B cell (primary cell): ENCODE data around the gene DPP10. TPM values are rescaled to one million over a fixed set of nuclear protein-coding genes. Genes with fewer than 3 reads are reported as not detected.

Source experiments
- ATAC-seq: fragments of 200-7000 bp; cut with Tn5 transposase; one replicate; pipeline ENCODE4 v1.10.0; 2021; ENCODE audit warnings: low read depth, mild to moderate bottlenecking, moderate number of reproducible peaks, moderate library complexity
- CTCF ChIA-PET: fragments of 350-600 bp; sonication (Branson Sonifier 250); formaldehyde crosslinking; loops from one replicate; lab custom pipeline; 2021; ENCODE audit warnings: antibody characterized with exemption, inconsistent platforms; lab: Charles Lee
- POLR2A ChIA-PET: fragments of 350-600 bp; sonication (Branson Sonifier 250); formaldehyde crosslinking; loops from one replicate; lab custom pipeline; 2021; ENCODE audit warnings: antibody characterized with exemption; lab: Charles Lee
- DNase-seq: peaks from one replicate; pipeline ENCODE4 v3.0.0; 2013
- H2AFZ ChIP-seq: 2 replicates; pipeline ENCODE4 v1.6.1; 2012; ENCODE audit warnings: mild to moderate bottlenecking, low read depth, low read length; ENCODE audit not compliant: insufficient read depth, poor library complexity, severe bottlenecking
- H3K27ac ChIP-seq, 2 donors: 1 replicate in 1 of 2; 2 replicates in 1 of 2; pipeline ENCODE4 v1.5.1; 2012 to 2013; ENCODE audit warnings: low read length in 2 of 2, mild to moderate bottlenecking in 2 of 2, moderate library complexity in 1 of 2
- H3K27me3 ChIP-seq, 4 experiments: fragments of 200-600 bp in 1 of 4; sonication (generic) in 1 of 4; replicated peaks in 1 of 4; 1 replicate in 2 of 4; 2 replicates in 2 of 4; pipeline versions ENCODE4 v1.6.1 to v1.7.0; 2013 to 2016; ENCODE audit warnings: low read length in 3 of 4, mild to moderate bottlenecking in 2 of 4, mixed read lengths in 1 of 4, moderate library complexity in 1 of 4; ENCODE audit not compliant: insufficient read depth in 4 of 4, control insufficient read depth in 3 of 4; ENCODE audit errors: control extremely low read depth in 1 of 4
- H3K36me3 ChIP-seq, 2 experiments: replicated peaks in 1 of 2; 1 replicate in 1 of 2; 2 replicates in 1 of 2; pipeline versions ENCODE4 v1.6.1 to v1.7.1; 2013; ENCODE audit warnings: low read length in 1 of 2; ENCODE audit not compliant: insufficient read depth in 2 of 2, control insufficient read depth in 1 of 2; ENCODE audit errors: control extremely low read depth in 1 of 2, extremely low read depth in 1 of 2
- H3K4me1 ChIP-seq, 2 donors: fragments of 200-600 bp in 1 of 2; sonication (generic) in 1 of 2; 1 replicate in 1 of 2; 2 replicates in 1 of 2; pipeline versions ENCODE4 v1.5.1 to v1.6.1; 2013 to 2017; ENCODE audit warnings: low read length in 2 of 2; ENCODE audit not compliant: control insufficient read depth in 2 of 2, insufficient read depth in 2 of 2
- H3K4me2 ChIP-seq: replicated peaks from 2 replicates; pipeline ENCODE3; 2012; ENCODE audit warnings: mild to moderate bottlenecking, low read depth, low read length; ENCODE audit not compliant: poor library complexity, severe bottlenecking
- H3K4me3 ChIP-seq, 5 experiments: fragments of 200-600 bp in 1 of 5; sonication (generic) in 1 of 5; 1 replicate in 3 of 5; 2 replicates in 2 of 5; pipeline versions ENCODE4 v1.5.1 to v1.7.0; 2011 to 2016; ENCODE audit warnings: low read length in 4 of 5, mild to moderate bottlenecking in 4 of 5, low read depth in 2 of 5, control low read depth in 1 of 5, moderate library complexity in 1 of 5; ENCODE audit not compliant: insufficient read depth in 1 of 5; ENCODE audit errors: control extremely low read depth in 1 of 5, extremely low read depth in 1 of 5
- H3K79me2 ChIP-seq: fragments of 200-600 bp; sonication (generic); one replicate; pipeline ENCODE4 v1.6.0; 2016; ENCODE audit warnings: low read length; ENCODE audit not compliant: control insufficient read depth, insufficient read depth
- H3K9ac ChIP-seq: fragments of 200-600 bp; sonication (generic); 2 replicates; pipeline ENCODE4 v1.6.1; 2017; ENCODE audit warnings: mild to moderate bottlenecking, low read length, moderate library complexity
- H3K9me3 ChIP-seq, 3 donors: one replicate each; pipeline versions ENCODE4 v1.6.1 to v1.7.1; 2013; ENCODE audit warnings: low read length in 2 of 3; ENCODE audit not compliant: control insufficient read depth in 2 of 3, insufficient read depth in 1 of 3; ENCODE audit errors: control extremely low read depth in 1 of 3
- H4K20me1 ChIP-seq: 2 replicates; pipeline ENCODE4 v1.6.0; 2012; ENCODE audit warnings: mild to moderate bottlenecking, low read length; ENCODE audit not compliant: insufficient read depth, control insufficient read depth, poor library complexity, severe bottlenecking
- H3K27ac Mint-ChIP-seq: one replicate; pipeline ENCODE4 v1.8.0; 2021; ENCODE audit warnings: mixed read lengths
- H3K27me3 Mint-ChIP-seq: one replicate; pipeline ENCODE4 v1.8.0; 2021; ENCODE audit warnings: mixed read lengths
- H3K4me1 Mint-ChIP-seq: one replicate; pipeline ENCODE4 v1.8.0; 2021; ENCODE audit warnings: mixed read lengths
- H3K4me3 Mint-ChIP-seq: one replicate; pipeline ENCODE4 v1.8.0; 2021; ENCODE audit warnings: mixed read lengths
- H3K9me3 Mint-ChIP-seq: one replicate; pipeline ENCODE4 v1.8.0; 2022; ENCODE audit warnings: mixed read lengths; ENCODE audit not compliant: insufficient read depth
- EZH2 ChIP-seq: IDR thresholded peaks from 2 replicates; pipeline ENCODE4 v1.6.1; 2012; ENCODE audit warnings: borderline replicate concordance, low read depth, mild to moderate bottlenecking, moderate library complexity, low read length; ENCODE audit not compliant: insufficient read depth, poor library complexity, severe bottlenecking
- WGBS: methylation state at CpG from one replicate; pipeline ENCODE4 v1.1.5; 2013; ENCODE audit warnings: missing lambda C conversion rate; ENCODE audit not compliant: insufficient coverage; 5-methylcytosine and 5-hydroxymethylcytosine counted together
- intact Hi-C: fragments of 100-400 bp; cut with micrococcal nuclease; formaldehyde crosslinking; loops from one replicate; pipeline ENCODE4 v1.10.0; 2022
- polyA plus RNA-seq: library from polyadenylated mRNA; depleted of rRNA; stranded (reverse); fragments of >200 nt; gene quantifications from 2 replicates; pipeline ENCODE4 v1.2.3, GENCODE V29; 2012
- total RNA-seq, 2 donors: library from RNA; stranded (reverse); fragments of 120-200 nt in 1 of 2; gene quantifications; 1 replicate in 1 of 2; 2 replicates in 1 of 2; pipeline versions ENCODE4 v1.2.3 to v1.2.4, GENCODE V29; 2013 to 2022
- TF ChIP-seq, protein P1 (sequence below): fragments of 200-600 bp; IDR thresholded peaks from one replicate; pipeline ENCODE4 v1.8.0; 2022; ENCODE audit warnings: antibody characterized with exemption, mild to moderate bottlenecking

DPP10 gene
- total and polyA plus RNA-seq, 2 donors (not counting 1 experiment from before 2014, with no cell fraction given): not detected

DNA sequence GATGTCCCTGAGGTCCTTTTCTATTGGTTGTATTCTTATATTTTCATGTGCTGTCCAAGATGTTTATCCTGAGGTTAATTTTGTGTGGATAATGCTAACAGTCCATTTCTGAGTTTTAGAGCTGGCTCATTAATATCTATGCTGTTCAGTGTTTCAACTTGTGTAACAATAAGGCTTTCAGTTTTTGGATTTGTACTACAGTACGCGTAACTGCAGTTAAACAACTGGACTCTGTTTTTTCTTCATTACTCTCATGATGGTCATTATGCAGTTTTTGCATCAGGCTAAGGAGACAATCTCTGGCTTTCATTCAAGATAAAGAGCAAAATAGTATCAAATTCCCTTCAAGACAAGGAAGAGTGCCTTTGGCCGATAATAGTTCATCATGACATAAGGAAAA is 1364.8 kb downstream of the DPP10 start:
- Histone ChIP-seq H3K27me3 (no peaks in the 10 kb centered on the region), H3K4me2 (no peak overlapping the region), H2AFZ (no peak overlapping the region), H3K27ac (no peak overlapping the region), H3K9ac (no peak overlapping the region), H3K36me3 (no peaks in the 10 kb centered on the region), H3K9me3 (peaks cover 0 to 7% (median 1%) of the 10 kb centered on the region in 3 donors), H4K20me1 (no peaks in the 10 kb centered on the region), H3K4me3 (no peak overlapping the region), H3K79me2 (no peaks in the 10 kb centered on the region), H3K4me1 (no peaks in the 10 kb centered on the region)
- DNase-seq (no peak), ATAC-seq (no peak)
- TF ChIP-seq, protein P1, sequence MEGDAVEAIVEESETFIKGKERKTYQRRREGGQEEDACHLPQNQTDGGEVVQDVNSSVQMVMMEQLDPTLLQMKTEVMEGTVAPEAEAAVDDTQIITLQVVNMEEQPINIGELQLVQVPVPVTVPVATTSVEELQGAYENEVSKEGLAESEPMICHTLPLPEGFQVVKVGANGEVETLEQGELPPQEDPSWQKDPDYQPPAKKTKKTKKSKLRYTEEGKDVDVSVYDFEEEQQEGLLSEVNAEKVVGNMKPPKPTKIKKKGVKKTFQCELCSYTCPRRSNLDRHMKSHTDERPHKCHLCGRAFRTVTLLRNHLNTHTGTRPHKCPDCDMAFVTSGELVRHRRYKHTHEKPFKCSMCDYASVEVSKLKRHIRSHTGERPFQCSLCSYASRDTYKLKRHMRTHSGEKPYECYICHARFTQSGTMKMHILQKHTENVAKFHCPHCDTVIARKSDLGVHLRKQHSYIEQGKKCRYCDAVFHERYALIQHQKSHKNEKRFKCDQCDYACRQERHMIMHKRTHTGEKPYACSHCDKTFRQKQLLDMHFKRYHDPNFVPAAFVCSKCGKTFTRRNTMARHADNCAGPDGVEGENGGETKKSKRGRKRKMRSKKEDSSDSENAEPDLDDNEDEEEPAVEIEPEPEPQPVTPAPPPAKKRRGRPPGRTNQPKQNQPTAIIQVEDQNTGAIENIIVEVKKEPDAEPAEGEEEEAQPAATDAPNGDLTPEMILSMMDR: no peak
- TF ChIP-seq EZH2: no peak
- Mint-ChIP-seq H3K4me3 (no peak overlapping the region), H3K4me1 (no peaks in the 10 kb centered on the region), H3K27me3 (no peaks in the 10 kb centered on the region), H3K9me3 (no peaks in the 10 kb centered on the region), H3K27ac (no peak overlapping the region)
- POLR2A ChIA-PET: no interaction called here
- intact Hi-C loops: no loop called here
- CTCF ChIA-PET: no interaction called here
- no CpG with 5 or more reads among the region's 3 CpGs for WGBS

DNA sequence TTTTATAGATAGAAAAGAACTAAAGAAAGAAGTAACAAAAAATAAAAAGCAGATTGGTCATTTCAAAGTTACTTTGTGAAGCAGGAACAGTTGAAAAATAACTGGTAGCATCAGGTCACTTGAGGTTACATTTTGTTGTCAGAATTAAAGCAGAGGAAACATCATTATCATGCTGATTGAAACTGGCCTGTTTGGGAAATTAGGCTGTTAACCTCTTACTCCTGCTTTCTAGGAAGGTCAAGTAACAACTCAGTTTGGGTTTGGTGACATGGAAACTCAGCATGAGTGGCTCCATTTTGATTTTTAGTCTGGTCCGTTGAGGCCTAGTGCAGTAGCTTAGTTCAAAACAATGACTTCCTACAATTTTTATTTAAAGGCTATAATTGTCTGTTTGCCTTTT is 1383.5 kb downstream of the DPP10 start:
- H4K20me1 ChIP-seq: no peaks in the 10 kb centered on the region
- no peaks in the 10 kb centered on the region for H3K27me3 ChIP-seq
- intact Hi-C loops: no loop called here
- ChIA-PET CTCF (no interaction called here), POLR2A (no interaction called here)
- no peak overlapping the region for H3K27ac ChIP-seq
- H2AFZ ChIP-seq: no peak overlapping the region
- no peaks in the 10 kb centered on the region for H3K9me3 Mint-ChIP-seq
- no peak overlapping the region for H3K4me3 Mint-ChIP-seq
- H3K4me1 Mint-ChIP-seq: no peaks in the 10 kb centered on the region
- ATAC-seq: no peak
- H3K9me3 ChIP-seq: no peaks in the 10 kb centered on the region
- H3K79me2 ChIP-seq: no peaks in the 10 kb centered on the region
- no peak overlapping the region for H3K27ac Mint-ChIP-seq
- TF ChIP-seq, protein P1: no peak
- no peak for TF ChIP-seq EZH2
- no peaks in the 10 kb centered on the region for H3K27me3 Mint-ChIP-seq
- no peaks in the 10 kb centered on the region for H3K36me3 ChIP-seq
- no peaks in the 10 kb centered on the region for H3K4me1 ChIP-seq
- no peak for DNase-seq
- H3K4me2 ChIP-seq: no peak overlapping the region
- no peak overlapping the region for H3K4me3 ChIP-seq
- H3K9ac ChIP-seq: no peak overlapping the region
- WGBS: no CpG with 5 or more reads among the region's 1 CpG
